Uterus (tissue), 2 donors: ENCODE results near the gene SEC22C.

Experiments used
- POLR2A ChIP-seq, 2 donors: fragments of 450-650 bp; IDR thresholded peaks; one replicate each; pipeline ENCODE4 v1.6.1; 2016; ENCODE audit warnings: antibody characterized with exemption in 2 of 2, mild to moderate bottlenecking in 1 of 2, moderate library complexity in 1 of 2
- TF ChIP-seq, protein P1 (sequence below), 4 experiments: fragments of 200-600 bp in 2 of 4; fragments of 450-650 bp in 2 of 4; sonication (generic) in 2 of 4; IDR thresholded peaks; one replicate each; pipeline ENCODE4 v1.5.1; 2016 to 2019; ENCODE audit warnings: antibody characterized with exemption in 4 of 4, mild to moderate bottlenecking in 2 of 4, moderate library complexity in 1 of 4

DNA sequence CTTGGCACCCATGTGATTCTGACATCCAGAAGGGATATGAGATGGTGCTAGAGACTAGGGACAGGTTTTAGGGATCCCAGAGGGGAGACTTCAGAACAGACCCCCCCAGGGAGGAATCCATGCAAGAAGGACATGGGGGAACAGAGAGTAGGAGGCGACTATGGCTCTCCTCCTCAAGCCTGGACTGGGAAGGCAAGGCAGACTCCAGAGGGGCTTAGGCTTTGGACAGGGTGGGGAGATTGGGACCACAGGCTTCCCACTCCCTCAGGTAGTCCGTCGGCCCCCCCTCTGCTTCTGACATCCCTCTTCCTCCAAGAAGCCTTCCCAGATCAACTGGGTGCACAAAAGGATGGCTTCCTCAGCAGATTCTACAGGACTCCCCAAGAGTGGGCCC lies 82.3 kb downstream of the SEC22C start:
- TF ChIP-seq, protein P1, sequence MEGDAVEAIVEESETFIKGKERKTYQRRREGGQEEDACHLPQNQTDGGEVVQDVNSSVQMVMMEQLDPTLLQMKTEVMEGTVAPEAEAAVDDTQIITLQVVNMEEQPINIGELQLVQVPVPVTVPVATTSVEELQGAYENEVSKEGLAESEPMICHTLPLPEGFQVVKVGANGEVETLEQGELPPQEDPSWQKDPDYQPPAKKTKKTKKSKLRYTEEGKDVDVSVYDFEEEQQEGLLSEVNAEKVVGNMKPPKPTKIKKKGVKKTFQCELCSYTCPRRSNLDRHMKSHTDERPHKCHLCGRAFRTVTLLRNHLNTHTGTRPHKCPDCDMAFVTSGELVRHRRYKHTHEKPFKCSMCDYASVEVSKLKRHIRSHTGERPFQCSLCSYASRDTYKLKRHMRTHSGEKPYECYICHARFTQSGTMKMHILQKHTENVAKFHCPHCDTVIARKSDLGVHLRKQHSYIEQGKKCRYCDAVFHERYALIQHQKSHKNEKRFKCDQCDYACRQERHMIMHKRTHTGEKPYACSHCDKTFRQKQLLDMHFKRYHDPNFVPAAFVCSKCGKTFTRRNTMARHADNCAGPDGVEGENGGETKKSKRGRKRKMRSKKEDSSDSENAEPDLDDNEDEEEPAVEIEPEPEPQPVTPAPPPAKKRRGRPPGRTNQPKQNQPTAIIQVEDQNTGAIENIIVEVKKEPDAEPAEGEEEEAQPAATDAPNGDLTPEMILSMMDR (IDR thresholded peaks at IDR 0.05) = no peak
- no peak for TF ChIP-seq POLR2A (IDR thresholded peaks at IDR 0.05)
